SIG-M5 treated with dmso at 0.1 percent for 504 hours (cell line): ENCODE results near the gene STAG3.
"Not testable (repeated sequence)": the region's sequence is repeated elsewhere in the genome, so short reads cannot be mapped to it uniquely, and the experiment has no call there.

Experiments used
- DNase-seq: peaks from one replicate; lab custom pipeline; 2025; ENCODE audit not compliant: unreplicated experiment; lab: John Stamatoyannopoulos, UW

The STAG3 gene

GRCh38 chr7:100177045-100178001, at the start of gene STAG3, which contains the start of gene GPC2:
Gene STAG3, plus strand, starts transcription at chr7:100177918. Its CDS starts 2,639 bp downstream, at chr7:100180557.
Gene GPC2, minus strand, starts transcription at chr7:100177381. Its CDS starts 182 bp downstream, at chr7:100177199.
- peak; percentile 91 for DNase-seq

- no peak for DNase-seq
Measured at GRCh38 chr7:100128637-100128963, 49.1 kb upstream of the STAG3 start.

- DNase-seq = not testable (repeated sequence)
Measured at GRCh38 chr7:100130220-100130607, 47.5 kb upstream of the STAG3 start.

- peak; percentile 43 for DNase-seq
Measured at GRCh38 chr7:100130608-100131453, 46.9 kb upstream of the STAG3 start.

- DNase-seq = no peak
Measured at GRCh38 chr7:100132126-100132525, 45.6 kb upstream of the STAG3 start.

- DNase-seq = peak; percentile 62
Measured at GRCh38 chr7:100132697-100133151, 45.0 kb upstream of the STAG3 start.

- no peak for DNase-seq
Measured at GRCh38 chr7:100137851-100138760, 39.6 kb upstream of the STAG3 start.

GRCh38 chr7:100141555-100141949, 36.2 kb upstream of the STAG3 start:
- DNase-seq = no peak

- no peak for DNase-seq
Measured at GRCh38 chr7:100142461-100142860, 35.3 kb upstream of the STAG3 start.

GRCh38 chr7:100146350-100146749, 31.4 kb upstream of the STAG3 start:
- peak; percentile 54 for DNase-seq

GRCh38 chr7:100147278-100147677, 30.4 kb upstream of the STAG3 start:
- DNase-seq = no peak

- DNase-seq = no peak
Measured at GRCh38 chr7:100148225-100148558, 29.5 kb upstream of the STAG3 start.

- DNase-seq = peak; percentile 99
Measured at GRCh38 chr7:100148559-100149328, 29.0 kb upstream of the STAG3 start, which contains the start of gene LAMTOR4. Gene LAMTOR4, plus strand, starts transcription at chr7:100148918. Its CDS starts 55 bp downstream, at chr7:100148973.

GRCh38 chr7:100152404-100152803, 25.3 kb upstream of the STAG3 start:
- DNase-seq = peak; percentile 90

GRCh38 chr7:100152937-100153666, 24.6 kb upstream of the STAG3 start:
- no peak for DNase-seq

GRCh38 chr7:100153708-100154535, 23.8 kb upstream of the STAG3 start:
- no peak for DNase-seq

GRCh38 chr7:100154651-100155491, 22.8 kb upstream of the STAG3 start:
- DNase-seq = no peak
